Testis (tissue), 2 donors: ENCODE data around the gene LTBP1.

ENCODE experiments used
- POLR2A ChIP-seq: fragments of 450-650 bp; IDR thresholded peaks from one replicate; pipeline ENCODE4 v1.6.1; 2017; ENCODE audit warnings: antibody characterized with exemption, mild to moderate bottlenecking, moderate library complexity
- TF ChIP-seq, protein P1 (sequence below), 3 experiments: fragments of 450-650 bp in 2 of 3; fragments of 200-600 bp in 1 of 3; sonication (generic) in 1 of 3; IDR thresholded peaks; one replicate each; pipeline ENCODE4 v1.5.1; 2016 to 2019; ENCODE audit warnings: antibody characterized with exemption in 3 of 3, mild to moderate bottlenecking in 2 of 3, moderate library complexity in 1 of 3

DNA sequence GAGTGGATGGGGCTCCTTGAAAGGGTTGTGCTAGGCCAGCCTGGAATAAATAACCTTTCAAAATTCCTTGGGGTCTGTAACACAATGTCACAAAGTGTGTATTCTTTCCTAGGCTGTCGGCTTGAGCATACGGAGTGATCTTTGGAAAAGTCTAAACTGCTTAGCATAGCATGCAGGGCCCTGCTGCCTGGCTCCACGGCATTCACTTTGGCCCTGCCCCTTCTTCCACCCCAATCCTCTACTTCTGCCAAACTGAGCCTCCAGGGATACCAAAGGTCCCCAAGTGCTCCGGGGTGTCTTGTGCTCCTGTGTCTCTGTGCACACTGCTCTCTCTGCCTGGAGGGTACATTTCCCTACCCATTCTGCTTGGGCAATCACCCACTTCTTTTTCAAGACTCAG lies 196.1 kb downstream of the LTBP1 start:
- TF ChIP-seq, protein P1, sequence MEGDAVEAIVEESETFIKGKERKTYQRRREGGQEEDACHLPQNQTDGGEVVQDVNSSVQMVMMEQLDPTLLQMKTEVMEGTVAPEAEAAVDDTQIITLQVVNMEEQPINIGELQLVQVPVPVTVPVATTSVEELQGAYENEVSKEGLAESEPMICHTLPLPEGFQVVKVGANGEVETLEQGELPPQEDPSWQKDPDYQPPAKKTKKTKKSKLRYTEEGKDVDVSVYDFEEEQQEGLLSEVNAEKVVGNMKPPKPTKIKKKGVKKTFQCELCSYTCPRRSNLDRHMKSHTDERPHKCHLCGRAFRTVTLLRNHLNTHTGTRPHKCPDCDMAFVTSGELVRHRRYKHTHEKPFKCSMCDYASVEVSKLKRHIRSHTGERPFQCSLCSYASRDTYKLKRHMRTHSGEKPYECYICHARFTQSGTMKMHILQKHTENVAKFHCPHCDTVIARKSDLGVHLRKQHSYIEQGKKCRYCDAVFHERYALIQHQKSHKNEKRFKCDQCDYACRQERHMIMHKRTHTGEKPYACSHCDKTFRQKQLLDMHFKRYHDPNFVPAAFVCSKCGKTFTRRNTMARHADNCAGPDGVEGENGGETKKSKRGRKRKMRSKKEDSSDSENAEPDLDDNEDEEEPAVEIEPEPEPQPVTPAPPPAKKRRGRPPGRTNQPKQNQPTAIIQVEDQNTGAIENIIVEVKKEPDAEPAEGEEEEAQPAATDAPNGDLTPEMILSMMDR (IDR thresholded peaks at IDR 0.05): no peak
- no peak for TF ChIP-seq POLR2A
